HG03175 (cell line): ENCODE data around the gene AURKB.

Experiments
- ATAC-seq: cut with Tn5 transposase; IDR thresholded peaks from one replicate; pipeline ENCODE4 v1.9.1; 2021; ENCODE audit warnings: mild to moderate bottlenecking, moderate library complexity; ENCODE audit not compliant: unreplicated experiment

Gene AURKB

GRCh38 chr17:8162997-8163977, 47.1 kb downstream of the AURKB start:
- ATAC-seq, result peak; percentile 13

- peak; percentile 62 for ATAC-seq
Observed at GRCh38 chr17:8162233-8162996, 48.0 kb downstream of the AURKB start, which contains the start of gene VAMP2. TSS of gene VAMP2 (minus strand) at chr17:8162948. CDS start at chr17:8162879, 69 bp downstream.

DNA sequence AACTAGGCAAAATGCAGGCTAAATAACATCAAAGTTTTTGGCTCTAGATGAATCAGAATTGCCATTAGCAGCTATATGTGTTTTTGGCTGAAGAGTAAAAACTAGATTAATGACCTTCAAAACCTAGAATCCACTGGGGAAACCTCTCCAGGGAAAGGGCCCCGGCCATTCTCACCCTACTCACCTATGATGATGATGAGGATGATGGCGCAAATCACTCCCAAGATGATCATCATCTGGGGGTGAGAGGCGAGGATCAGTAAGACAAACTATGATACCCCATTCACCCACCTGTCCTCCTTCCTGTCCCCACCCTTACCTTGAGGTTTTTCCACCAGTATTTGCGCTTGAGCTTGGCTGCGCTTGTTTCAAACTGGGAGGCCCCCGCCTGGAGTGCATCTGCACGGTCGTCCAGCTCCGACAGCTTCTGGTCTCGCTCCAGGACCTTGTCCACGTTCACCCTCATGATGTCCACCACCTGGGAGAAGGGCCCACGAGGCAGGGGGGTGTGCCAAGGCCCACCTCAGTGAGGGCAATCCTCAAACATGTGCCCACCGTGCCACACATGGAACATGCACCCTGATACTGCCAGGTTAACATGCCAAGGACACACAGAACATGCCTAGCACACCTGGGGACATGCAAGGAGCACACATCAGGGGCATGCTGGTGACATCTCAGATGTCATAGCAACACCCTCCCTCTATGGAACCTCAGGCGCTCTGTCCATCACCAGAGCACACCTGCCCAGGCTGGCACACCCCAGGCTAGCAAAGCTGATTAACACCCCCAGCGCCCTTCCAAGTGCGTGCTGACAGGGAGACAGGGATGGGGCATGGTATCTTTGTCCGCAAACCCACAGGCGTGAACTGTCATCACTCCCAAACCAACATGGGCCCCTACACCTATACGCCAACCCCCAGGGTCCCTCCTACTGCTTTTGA, 48.8 kb downstream of the AURKB start:
- ATAC-seq, result no peak

GRCh38 chr17:8160741-8161221, 49.6 kb downstream of the AURKB start:
- ATAC-seq, result no peak

GRCh38 chr17:8160224-8160577, 50.2 kb downstream of the AURKB start:
- ATAC-seq, result no peak

DNA sequence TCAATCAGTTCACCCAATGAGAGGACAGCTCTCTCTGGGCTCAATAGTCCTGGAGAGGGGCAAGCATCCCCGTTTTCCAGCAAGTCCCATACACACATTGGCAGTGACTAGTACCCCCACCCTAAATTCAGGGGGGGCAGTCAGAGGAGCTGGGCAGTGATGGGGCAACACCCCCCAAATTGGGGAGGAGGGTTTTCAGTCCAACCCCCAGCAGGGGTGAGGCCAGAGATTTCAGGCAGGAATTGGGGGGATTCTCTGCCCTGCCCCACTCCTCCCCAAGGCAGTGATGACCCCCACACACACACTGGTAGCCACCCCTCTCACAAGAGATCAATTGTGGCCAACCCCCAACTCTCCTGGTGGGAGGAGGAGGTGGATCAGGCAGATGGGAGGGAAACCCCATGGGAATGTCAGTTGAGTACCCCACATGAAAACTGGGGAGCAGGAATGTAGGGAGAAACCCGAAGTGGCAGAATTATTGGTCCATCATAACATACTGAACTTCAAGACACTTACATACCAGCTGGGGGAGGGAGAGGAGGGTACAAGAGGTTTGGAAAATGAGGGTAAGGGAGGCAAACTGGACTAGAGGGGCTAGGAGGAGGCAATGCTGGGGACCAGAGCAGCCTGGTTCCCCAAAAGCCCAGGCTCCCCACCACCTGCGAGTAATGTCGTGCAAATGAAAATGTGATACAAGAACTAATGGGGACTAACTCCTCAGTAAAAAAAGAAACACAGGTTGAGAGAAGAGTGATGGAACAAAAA, 50.7 kb downstream of the AURKB start:
- ATAC-seq, result no peak

GRCh38 chr17:8159032-8159400, 51.4 kb downstream of the AURKB start:
- ATAC-seq, result no peak

GRCh38 chr17:8158267-8159031, 51.9 kb downstream of the AURKB start:
- ATAC-seq, result no peak

DNA sequence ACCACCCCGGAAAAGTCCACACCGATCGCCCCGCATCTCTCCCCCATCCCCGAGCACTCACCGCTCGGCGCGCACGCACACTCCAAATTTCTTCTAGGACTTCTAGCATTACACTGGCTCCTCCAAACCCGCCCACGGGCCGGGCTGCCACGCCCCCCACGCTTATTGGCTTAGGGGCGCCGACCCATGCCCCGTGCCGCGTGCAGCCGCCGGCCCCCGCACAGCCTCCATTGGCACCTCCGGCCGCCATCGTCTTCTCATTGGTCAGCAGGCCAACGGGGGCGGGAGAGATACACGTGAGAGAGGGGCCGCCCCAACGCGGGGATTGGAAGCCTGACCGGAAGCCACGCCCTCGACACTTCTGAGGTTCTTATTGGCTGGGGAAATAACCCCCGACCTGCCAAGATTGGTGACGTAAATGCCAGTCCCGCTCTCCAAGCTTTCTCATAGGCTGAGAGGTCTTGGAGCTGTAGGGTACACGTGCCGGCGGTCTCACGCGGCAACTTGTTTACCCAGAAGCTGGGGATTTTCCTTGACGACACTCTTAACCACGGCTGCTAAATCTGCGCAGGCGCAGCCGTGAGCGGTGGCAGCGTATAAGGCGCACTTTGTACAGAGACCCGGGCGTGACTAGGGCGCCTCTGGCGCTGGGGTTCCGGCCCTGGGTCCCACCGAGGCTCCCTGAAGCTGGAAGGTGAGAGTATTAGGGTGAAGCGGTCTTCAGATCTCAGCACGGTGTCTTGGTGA, 54.0 kb downstream of the AURKB start:
- peak; percentile 78 for ATAC-seq

DNA sequence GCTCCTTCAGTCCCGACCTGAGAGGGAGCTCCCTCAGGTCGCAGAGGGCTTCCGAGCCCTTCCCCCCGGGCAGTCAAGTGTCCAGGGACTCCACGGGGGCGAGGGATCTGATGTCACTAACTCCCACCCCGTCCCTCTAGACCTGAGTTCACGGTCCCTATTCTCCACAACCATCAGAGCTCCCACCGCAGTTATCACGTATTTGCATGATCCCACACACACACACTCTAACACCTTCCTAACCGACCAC, 54.5 kb downstream of the AURKB start:
- no peak for ATAC-seq

DNA sequence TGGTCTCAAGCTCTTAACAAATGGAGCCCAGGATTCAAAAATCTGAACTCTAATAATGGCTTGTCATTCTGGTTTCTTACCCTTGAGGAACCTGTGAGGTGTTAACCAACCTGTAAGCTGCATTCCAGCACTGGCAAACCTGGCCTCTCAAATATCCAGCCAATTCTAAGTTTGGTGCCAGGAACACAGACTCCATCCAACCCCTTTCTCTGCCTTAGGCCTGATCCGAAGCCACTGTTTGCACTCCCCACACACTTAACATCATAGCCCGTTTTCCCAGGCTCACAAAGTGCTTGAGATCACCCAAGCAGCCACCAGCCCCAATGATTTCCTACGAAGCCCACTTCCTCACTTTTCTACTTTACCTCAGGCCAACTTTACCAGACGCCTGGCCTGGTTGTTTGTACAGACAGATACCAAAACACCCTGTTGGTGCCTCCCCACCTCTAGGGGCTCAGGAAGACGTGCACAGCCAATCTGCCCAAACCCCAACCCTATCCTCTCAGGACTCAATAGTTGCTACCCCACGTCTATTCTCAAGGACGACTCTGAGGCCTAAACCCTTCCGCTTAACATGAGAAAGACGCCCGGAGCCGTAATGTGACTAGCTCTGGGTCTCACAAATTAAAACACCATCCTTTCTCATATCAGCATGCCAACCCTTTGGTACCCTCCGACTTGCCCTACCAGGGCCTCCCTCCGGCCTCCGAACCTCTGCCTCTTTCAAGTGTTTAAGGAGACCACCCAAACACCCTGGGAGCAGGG, 55.0 kb downstream of the AURKB start:
- ATAC-seq, result no peak
